Hematopoietic multipotent progenitor cell treated with erythropoietin and hydrocortisone succinate and interleukin-3 and kit ligand, for 4 days (in vitro differentiated cells): ENCODE measurements around the gene SLC22A3.

Experiments used
- DNase-seq: peaks from one replicate; pipeline ENCODE4 v3.0.0-alpha.2; 2015

The SLC22A3 gene

GRCh38 chr6:160418370-160418769 is 70.2 kb downstream of the SLC22A3 start:
- DNase-seq = no peak

GRCh38 chr6:160419488-160419887 is 71.3 kb downstream of the SLC22A3 start:
- DNase-seq = no peak

- DNase-seq = no peak
These were observed 72.2 kb downstream of the SLC22A3 start for GRCh38 chr6:160420253-160420968.

GRCh38 chr6:160420969-160421556 is 72.9 kb downstream of the SLC22A3 start:
- DNase-seq = no peak

GRCh38 chr6:160421854-160422253 is 73.7 kb downstream of the SLC22A3 start:
- DNase-seq = no peak

GRCh38 chr6:160424256-160424655 is 76.1 kb downstream of the SLC22A3 start:
- no peak for DNase-seq

- no peak for DNase-seq
These were observed 78.0 kb downstream of the SLC22A3 start for GRCh38 chr6:160426136-160426535.

- DNase-seq = no peak
These were observed 79.3 kb downstream of the SLC22A3 start for GRCh38 chr6:160427312-160428068.

GRCh38 chr6:160428069-160428430 is 79.9 kb downstream of the SLC22A3 start:
- DNase-seq = no peak

- DNase-seq = no peak
These were observed 80.8 kb downstream of the SLC22A3 start for GRCh38 chr6:160428818-160429619.

- DNase-seq = no peak
These were observed 81.4 kb downstream of the SLC22A3 start for GRCh38 chr6:160429620-160429895.

GRCh38 chr6:160430203-160430602 is 82.0 kb downstream of the SLC22A3 start:
- DNase-seq = no peak

GRCh38 chr6:160430751-160431150 is 82.6 kb downstream of the SLC22A3 start:
- DNase-seq = no peak

GRCh38 chr6:160431226-160431625 is 83.0 kb downstream of the SLC22A3 start:
- DNase-seq = no peak

- no peak for DNase-seq
These were observed 83.7 kb downstream of the SLC22A3 start for GRCh38 chr6:160431791-160432404.

- no peak for DNase-seq
These were observed 87.8 kb downstream of the SLC22A3 start for GRCh38 chr6:160435935-160436334.

GRCh38 chr6:160437154-160437553 is 89.0 kb downstream of the SLC22A3 start:
- DNase-seq = no peak

- no peak for DNase-seq
These were observed 89.6 kb downstream of the SLC22A3 start for GRCh38 chr6:160437775-160438174.

GRCh38 chr6:160438481-160438880 is 90.3 kb downstream of the SLC22A3 start:
- DNase-seq = no peak

- no peak for DNase-seq
These were observed 91.6 kb downstream of the SLC22A3 start for GRCh38 chr6:160439751-160440150.

- DNase-seq = no peak
These were observed 94.0 kb downstream of the SLC22A3 start for GRCh38 chr6:160442151-160442550.

GRCh38 chr6:160445130-160445529 is 97.0 kb downstream of the SLC22A3 start:
- no peak for DNase-seq

- no peak for DNase-seq
These were observed 99.2 kb downstream of the SLC22A3 start for GRCh38 chr6:160447350-160447749.
